Measurements from ENCODE around the gene CPNE4. TPM values are rescaled to one million over a fixed set of nuclear protein-coding genes. Genes with fewer than 3 reads are reported as not detected.

Gene CPNE4
- total RNA-seq, 1 donor from 2014 or later, result not detected

DNA sequence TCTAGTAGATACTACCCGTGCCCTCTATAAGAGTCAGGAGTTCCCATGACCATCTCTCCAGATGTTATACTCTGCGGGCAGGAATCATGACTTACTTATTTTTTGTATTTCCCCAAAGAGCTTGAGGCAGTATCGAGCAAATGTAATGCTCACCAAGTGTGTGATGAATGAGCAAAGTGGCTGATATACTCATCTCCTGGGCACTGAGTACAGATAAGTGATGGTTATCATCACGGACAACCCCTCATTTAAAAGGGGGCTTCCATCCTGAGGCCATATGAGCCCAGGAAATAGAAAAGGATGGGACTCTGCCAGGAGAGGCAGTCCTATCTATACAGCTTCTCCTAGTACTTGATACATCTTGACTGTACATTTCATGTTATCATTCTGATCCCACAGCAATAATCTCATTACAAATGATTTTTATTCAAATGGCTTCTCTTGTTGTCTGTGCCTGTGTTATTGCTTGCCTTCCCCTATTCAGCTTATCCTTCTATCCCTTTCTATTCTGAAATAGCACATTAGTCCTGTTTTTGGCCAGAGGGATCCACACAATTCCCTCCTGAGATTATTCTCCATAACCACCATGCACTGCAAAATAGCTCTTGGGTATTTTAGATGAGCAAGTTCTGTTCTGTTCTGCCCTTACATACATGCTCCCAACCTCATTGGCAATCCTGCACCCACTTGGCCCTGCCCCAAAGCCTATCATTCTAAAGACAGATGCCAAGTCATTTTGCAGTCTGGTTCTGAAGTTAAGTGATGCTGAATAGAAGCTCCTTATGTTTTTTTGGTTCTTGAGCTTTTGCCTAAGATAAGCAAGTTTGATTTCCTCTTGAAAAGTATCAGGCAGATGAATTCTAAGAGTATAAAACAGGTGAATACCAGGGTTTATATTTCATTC, 484.0 kb downstream of the CPNE4 start:
- Mint-ChIP-seq H3K36me3 (ENCODE audit: low read depth) (no peaks in the 10 kb centered on the region), H3K4me1 (peaks cover 11% of the 10 kb centered on the region), H3K4me3 (no peak overlapping the region), H3K27me3 (peaks cover 15% of the 10 kb centered on the region), H3K9me3 (no peaks in the 10 kb centered on the region), H3K27ac (no peak overlapping the region)
- no peak for DNase-seq
- intact Hi-C loops (cut with micrococcal nuclease), result no loop called here

DNA sequence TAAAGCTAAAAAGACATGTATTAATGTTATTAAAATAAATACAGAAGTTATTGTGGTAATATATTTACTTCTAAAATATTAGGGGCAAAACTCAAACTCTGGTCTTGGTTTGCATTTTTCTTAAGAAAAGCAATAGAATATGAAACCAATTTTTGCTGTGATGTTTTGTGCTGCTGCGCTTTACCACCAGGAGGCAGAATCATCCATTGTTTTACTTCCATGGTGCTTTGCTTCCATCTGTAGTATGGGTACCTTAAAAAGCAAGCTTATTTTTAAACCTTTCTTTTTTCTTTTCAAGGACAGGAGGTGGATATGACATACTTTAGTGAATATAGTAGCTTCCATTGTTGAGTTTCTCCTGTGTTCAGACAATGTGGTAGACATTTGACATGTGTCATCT, 485.5 kb downstream of the CPNE4 start:
- DNase-seq, result peak; percentile 60
- peaks cover 11% of the 10 kb centered on the region for H3K4me1 Mint-ChIP-seq
- no peaks in the 10 kb centered on the region for H3K9me3 Mint-ChIP-seq
- no peaks in the 10 kb centered on the region for H3K36me3 Mint-ChIP-seq (ENCODE audit: low read depth)
- intact Hi-C loops (cut with micrococcal nuclease), result loop anchor here (2.0 kb wide), 1 partner anchor 479 kb away; no protein-coding TSS in a partner anchor
- H3K4me3 Mint-ChIP-seq, result no peak overlapping the region
- no peak overlapping the region for H3K27ac Mint-ChIP-seq
- peaks cover 18% of the 10 kb centered on the region for H3K27me3 Mint-ChIP-seq

DNA sequence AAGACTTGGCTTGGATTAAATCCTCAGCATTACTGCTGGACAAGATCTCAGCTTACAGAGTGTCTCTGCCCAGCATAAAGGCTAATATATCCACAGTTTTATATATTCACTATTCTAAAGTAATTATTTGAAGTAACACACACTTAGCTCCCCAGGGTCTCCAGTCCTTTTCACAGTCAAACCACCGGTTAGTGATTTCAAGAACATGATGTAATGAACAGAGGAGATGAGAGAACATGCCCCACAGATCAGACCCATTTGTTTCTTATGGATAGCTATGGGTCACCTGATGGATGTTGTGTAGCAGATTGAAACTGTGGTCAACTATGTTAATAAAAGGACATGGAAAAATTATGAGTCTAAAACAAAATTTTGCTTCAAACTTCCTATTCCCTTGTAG, 487.2 kb downstream of the CPNE4 start:
- no peaks in the 10 kb centered on the region for H3K36me3 Mint-ChIP-seq (ENCODE audit: low read depth)
- no peak overlapping the region for H3K4me3 Mint-ChIP-seq
- H3K27ac Mint-ChIP-seq, result no peak overlapping the region
- peaks cover 2% of the 10 kb centered on the region for H3K4me1 Mint-ChIP-seq
- DNase-seq, result no peak
- H3K9me3 Mint-ChIP-seq, result no peaks in the 10 kb centered on the region
- peaks cover 19% of the 10 kb centered on the region for H3K27me3 Mint-ChIP-seq
- intact Hi-C loops (cut with micrococcal nuclease), result no loop called here

DNA sequence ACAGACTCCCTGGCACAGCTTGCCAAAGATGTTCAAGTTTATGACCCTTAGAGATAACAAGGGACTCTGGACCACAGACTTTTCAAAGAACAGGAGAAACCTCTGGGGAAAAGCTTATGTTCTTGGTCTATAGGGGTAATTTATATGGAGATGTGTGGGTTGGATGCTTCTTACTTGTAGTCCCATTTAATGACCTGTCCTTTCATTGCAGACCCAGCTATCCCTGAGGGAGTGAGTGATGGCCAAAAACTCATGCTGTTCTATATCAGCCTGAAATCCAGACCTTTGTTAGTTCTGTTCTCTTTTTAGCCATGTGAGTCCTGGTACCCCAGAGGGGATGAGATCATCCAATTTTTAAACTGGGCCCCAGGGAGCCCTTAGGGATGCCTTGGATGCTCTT, 488.4 kb downstream of the CPNE4 start:
- no peak for DNase-seq
- Mint-ChIP-seq H3K36me3 (ENCODE audit: low read depth) (no peaks in the 10 kb centered on the region), H3K27ac (no peak overlapping the region), H3K4me1 (no peaks in the 10 kb centered on the region), H3K4me3 (no peak overlapping the region), H3K9me3 (no peaks in the 10 kb centered on the region), H3K27me3 (peaks cover 19% of the 10 kb centered on the region)
- intact Hi-C loops (cut with micrococcal nuclease), result no loop called here

DNA sequence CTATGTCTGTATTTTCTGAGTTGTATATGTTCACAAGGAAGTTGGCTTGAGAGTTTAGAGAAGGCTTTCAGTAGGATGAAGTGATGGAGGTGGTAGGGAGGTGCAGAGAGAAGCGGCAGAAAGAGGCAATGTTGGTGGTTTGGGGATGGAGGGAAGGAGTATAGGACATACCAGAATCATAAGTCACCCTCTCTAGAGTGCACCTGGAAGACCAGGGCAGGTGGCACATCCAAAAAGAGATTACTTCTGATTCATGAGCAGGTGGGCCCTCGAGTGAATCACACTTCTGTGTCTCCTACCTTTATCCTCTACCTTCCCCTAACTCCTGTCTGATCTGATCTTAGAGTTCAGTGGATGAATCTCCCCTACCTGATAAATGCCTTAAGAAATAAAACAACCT, 490.3 kb downstream of the CPNE4 start:
- no peak overlapping the region for H3K27ac Mint-ChIP-seq
- intact Hi-C loops (cut with micrococcal nuclease), result no loop called here
- no peaks in the 10 kb centered on the region for H3K4me1 Mint-ChIP-seq
- no peak overlapping the region for H3K4me3 Mint-ChIP-seq
- DNase-seq, result no peak
- no peaks in the 10 kb centered on the region for H3K36me3 Mint-ChIP-seq (ENCODE audit: low read depth)
- H3K9me3 Mint-ChIP-seq, result no peaks in the 10 kb centered on the region
- peaks cover 20% of the 10 kb centered on the region for H3K27me3 Mint-ChIP-seq

DNA sequence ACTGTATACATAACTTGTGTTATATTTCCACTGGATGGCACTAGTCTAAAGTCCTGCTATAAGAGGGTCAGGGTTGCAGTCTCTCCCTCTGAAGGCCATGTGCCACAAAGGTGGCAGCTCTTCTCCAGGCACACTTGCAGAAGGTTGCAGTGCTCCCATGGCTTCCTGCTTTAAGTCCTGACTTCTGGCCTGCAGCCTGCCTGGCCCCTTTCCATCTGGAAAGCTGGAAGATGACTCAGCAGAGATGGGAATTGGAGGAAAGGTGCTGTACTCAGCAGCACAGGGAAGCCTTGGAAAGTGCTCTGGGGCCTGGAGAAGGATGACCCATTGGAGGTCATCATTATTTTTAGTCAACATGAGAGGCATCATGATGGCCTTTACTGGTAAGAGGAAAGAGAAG, 491.1 kb downstream of the CPNE4 start:
- no peak overlapping the region for H3K27ac Mint-ChIP-seq
- H3K4me1 Mint-ChIP-seq, result no peaks in the 10 kb centered on the region
- H3K27me3 Mint-ChIP-seq, result peaks cover 22% of the 10 kb centered on the region
- H3K9me3 Mint-ChIP-seq, result no peaks in the 10 kb centered on the region
- DNase-seq, result no peak
- intact Hi-C loops (cut with micrococcal nuclease), result no loop called here
- no peak overlapping the region for H3K4me3 Mint-ChIP-seq
- no peaks in the 10 kb centered on the region for H3K36me3 Mint-ChIP-seq (ENCODE audit: low read depth)

DNA sequence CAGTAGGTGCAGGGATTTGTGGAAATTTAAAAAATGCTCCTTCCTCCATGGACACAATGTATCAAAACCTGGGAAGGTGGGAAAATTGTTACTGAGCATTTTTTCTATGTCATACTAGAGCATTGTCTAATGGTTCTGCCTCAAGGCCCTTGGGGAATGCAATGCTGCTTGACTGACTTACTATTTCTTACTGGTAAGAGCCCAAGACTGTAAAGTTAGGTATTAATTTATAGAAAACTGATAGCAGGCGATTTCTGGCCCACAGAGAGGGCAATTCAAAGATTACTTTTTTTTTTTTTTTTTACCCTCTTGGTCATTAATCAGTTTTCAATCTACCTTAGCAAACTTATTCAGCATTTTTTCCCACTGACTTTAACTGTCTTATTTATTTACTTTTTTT, 493.5 kb downstream of the CPNE4 start:
- intact Hi-C loops (cut with micrococcal nuclease), result no loop called here
- H3K9me3 Mint-ChIP-seq, result no peaks in the 10 kb centered on the region

DNA sequence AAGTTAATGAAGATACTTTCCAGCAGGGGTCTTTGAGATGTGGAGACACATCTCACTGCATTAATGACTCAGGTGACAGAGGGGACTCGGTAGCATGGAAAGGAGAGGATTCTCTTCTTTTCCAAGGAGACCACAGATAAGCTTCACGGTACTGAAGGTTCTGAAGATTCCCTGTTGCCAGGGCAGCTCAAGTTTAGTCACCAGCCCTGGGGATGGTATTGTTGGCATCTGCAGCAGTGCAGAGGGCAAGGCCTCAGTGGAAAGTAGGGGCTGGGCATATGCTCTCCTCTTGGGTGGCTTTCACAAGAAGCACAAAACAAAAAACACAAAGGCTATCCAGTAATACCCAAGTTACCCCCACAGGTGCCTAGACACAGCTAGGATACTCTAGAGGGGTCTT, 494.0 kb downstream of the CPNE4 start:
- H3K4me3 Mint-ChIP-seq, result no peak overlapping the region
- intact Hi-C loops (cut with micrococcal nuclease), result no loop called here
- no peaks in the 10 kb centered on the region for H3K36me3 Mint-ChIP-seq (ENCODE audit: low read depth)
- H3K9me3 Mint-ChIP-seq, result no peaks in the 10 kb centered on the region
- DNase-seq, result no peak
- H3K27me3 Mint-ChIP-seq, result peaks cover 19% of the 10 kb centered on the region
- no peak overlapping the region for H3K27ac Mint-ChIP-seq
- H3K4me1 Mint-ChIP-seq, result no peaks in the 10 kb centered on the region

More for the DNA sequence above, 493.5 kb downstream of the CPNE4 start:
- no peaks in the 10 kb centered on the region for H3K36me3 Mint-ChIP-seq (ENCODE audit: low read depth)
- H3K4me3 Mint-ChIP-seq, result no peak overlapping the region
- DNase-seq, result no peak
- no peak overlapping the region for H3K27ac Mint-ChIP-seq
- no peaks in the 10 kb centered on the region for H3K4me1 Mint-ChIP-seq
- peaks cover 16% of the 10 kb centered on the region for H3K27me3 Mint-ChIP-seq

DNA sequence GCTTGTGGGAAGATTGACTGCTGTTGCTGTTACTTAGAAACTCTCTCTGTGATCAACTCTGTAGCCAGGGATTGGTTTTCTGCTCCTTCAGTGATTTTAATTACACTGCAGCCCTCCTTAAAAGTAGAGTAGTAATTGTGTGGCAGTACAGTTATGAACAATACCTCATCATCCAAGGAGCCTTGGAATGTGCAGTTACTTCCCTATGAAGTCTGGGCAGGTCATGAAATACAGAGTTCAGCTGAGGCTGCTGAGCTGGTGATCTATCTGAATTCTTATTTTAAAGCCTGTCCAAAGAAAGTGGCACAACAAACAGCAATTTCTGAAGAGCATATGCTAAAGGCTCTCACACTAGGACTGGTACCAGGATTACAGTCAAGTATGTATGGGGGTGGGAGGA, 494.7 kb downstream of the CPNE4 start:
- DNase-seq, result no peak
- H3K4me3 Mint-ChIP-seq, result no peak overlapping the region
- no peaks in the 10 kb centered on the region for H3K36me3 Mint-ChIP-seq (ENCODE audit: low read depth)

DNA sequence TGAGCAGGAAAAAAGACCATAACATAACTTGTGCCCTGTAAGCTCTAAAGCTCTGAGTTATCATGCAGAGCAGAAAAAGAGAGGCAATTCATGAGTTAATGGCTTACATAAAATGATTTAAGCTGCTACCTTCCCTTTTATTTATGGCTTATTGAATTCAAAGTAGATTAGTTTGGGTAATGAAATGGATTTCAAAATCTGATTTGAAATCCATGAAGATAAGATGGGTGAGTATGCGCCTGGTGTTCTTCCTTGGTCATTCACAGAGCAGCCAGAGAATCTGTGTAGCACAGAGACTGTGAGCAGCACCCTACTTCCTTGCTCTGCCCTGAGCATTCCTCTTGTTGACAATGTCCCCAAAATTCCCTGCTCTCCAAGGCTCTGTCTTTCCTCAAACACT, 495.8 kb downstream of the CPNE4 start:
- peaks cover 17% of the 10 kb centered on the region for H3K27me3 Mint-ChIP-seq
- H3K27ac Mint-ChIP-seq, result no peak overlapping the region
- no peaks in the 10 kb centered on the region for H3K4me1 Mint-ChIP-seq
- intact Hi-C loops (cut with micrococcal nuclease), result no loop called here
- no peaks in the 10 kb centered on the region for H3K9me3 Mint-ChIP-seq
- no peak for DNase-seq
- no peak overlapping the region for H3K4me3 Mint-ChIP-seq
- no peaks in the 10 kb centered on the region for H3K36me3 Mint-ChIP-seq (ENCODE audit: low read depth)

More for the DNA sequence above, 494.7 kb downstream of the CPNE4 start:
- intact Hi-C loops (cut with micrococcal nuclease), result no loop called here
- Mint-ChIP-seq H3K27ac (no peak overlapping the region), H3K27me3 (peaks cover 22% of the 10 kb centered on the region), H3K4me1 (no peaks in the 10 kb centered on the region), H3K9me3 (no peaks in the 10 kb centered on the region)

DNA sequence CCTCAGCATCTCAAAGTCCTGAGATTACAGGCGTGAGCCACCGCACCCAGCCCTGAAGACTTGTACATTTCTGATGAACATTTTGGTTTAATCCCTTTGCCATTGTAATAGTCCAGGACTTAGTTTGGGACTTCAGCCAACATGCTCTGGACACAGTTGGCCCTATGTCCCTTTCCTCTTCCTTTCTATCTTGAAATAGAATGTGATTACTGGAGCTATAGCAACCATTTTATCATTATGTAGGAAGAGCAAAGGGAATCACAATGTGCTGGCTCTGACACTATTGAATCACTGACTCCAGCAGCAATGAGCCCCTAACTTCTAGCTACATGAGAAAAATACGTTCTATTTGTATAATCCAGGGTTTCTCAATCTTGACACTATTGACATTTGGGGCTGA, 497.3 kb downstream of the CPNE4 start:
- H3K27ac Mint-ChIP-seq, result no peak overlapping the region
- H3K27me3 Mint-ChIP-seq, result peaks cover 25% of the 10 kb centered on the region
- intact Hi-C loops (cut with micrococcal nuclease), result no loop called here
- DNase-seq, result no peak
- no peaks in the 10 kb centered on the region for H3K4me1 Mint-ChIP-seq
- no peaks in the 10 kb centered on the region for H3K36me3 Mint-ChIP-seq (ENCODE audit: low read depth)
- no peak overlapping the region for H3K4me3 Mint-ChIP-seq
- no peaks in the 10 kb centered on the region for H3K9me3 Mint-ChIP-seq

DNA sequence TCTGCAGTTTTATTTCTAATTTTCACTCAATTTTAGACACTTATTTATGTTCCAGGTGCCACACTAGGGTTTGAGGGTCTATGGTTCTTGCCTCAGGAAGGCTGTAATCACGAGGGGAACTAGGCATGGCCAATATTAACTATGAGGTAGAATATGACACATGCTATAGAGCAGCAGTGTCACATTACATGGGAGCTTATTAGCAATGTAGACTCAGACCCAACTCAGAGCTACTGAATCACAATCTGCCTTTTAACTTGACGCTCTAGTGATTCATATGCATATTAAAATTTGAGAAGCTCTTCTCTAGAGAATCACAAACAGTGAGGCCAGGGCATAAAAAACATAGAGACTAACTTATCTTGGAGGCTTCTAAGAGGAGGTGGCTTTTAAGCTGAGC, 499.2 kb downstream of the CPNE4 start:
- DNase-seq, result no peak
- no peaks in the 10 kb centered on the region for H3K36me3 Mint-ChIP-seq (ENCODE audit: low read depth)
- H3K4me3 Mint-ChIP-seq, result no peak overlapping the region
- peaks cover 31% of the 10 kb centered on the region for H3K27me3 Mint-ChIP-seq
- no peak overlapping the region for H3K27ac Mint-ChIP-seq
- intact Hi-C loops (cut with micrococcal nuclease), result no loop called here
- H3K4me1 Mint-ChIP-seq, result no peaks in the 10 kb centered on the region
- H3K9me3 Mint-ChIP-seq, result no peaks in the 10 kb centered on the region

DNA sequence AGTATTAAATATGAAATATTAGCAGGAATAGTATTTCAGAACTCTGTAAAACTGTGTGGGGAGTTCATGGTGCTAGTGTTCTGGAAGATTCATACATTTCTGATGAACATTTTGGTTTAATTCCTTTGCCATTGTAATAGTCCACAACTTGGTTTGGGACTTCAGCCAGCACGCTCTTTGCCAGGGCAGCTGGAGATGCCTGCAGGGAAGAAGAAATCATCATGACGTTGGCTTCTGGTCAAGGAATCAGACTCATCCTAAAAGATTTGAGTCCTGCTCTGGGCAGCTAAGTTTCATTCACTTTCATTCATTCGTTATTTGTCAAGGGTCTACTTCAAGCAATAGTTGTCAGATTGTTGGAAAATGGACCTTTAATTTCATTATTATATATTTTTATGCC, 499.7 kb downstream of the CPNE4 start:
- H3K4me1 Mint-ChIP-seq, result no peaks in the 10 kb centered on the region
- no peak for DNase-seq
- H3K36me3 Mint-ChIP-seq (ENCODE audit: low read depth), result no peaks in the 10 kb centered on the region
- H3K9me3 Mint-ChIP-seq, result no peaks in the 10 kb centered on the region
- no peak overlapping the region for H3K27ac Mint-ChIP-seq
- no peak overlapping the region for H3K4me3 Mint-ChIP-seq
- intact Hi-C loops (cut with micrococcal nuclease), result no loop called here
- peaks cover 28% of the 10 kb centered on the region for H3K27me3 Mint-ChIP-seq

DNA sequence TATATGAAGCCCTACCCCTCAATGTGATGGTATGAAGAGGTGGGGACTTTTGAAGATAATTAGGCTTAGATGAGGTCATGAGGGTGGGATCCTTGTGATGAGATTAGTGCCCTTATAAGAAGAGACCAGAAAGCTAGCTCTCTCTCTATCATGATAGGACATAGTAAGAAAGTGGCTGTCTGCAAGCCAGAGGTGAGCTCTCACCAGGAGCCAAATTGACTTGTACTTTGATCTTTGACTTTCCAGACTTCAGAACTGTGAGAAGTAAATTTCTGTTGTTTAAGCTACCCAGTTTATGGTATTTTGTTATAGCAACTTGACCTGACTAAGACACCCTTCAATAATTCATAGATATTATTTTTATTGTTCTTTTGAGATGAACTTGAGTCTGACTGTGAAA, 502.2 kb downstream of the CPNE4 start:
- Mint-ChIP-seq H3K4me1 (no peaks in the 10 kb centered on the region), H3K4me3 (no peak overlapping the region), H3K36me3 (ENCODE audit: low read depth) (no peaks in the 10 kb centered on the region), H3K27me3 (peaks cover 39% of the 10 kb centered on the region), H3K27ac (no peak overlapping the region), H3K9me3 (no peaks in the 10 kb centered on the region)
- no peak for DNase-seq
- intact Hi-C loops (cut with micrococcal nuclease), result no loop called here

DNA sequence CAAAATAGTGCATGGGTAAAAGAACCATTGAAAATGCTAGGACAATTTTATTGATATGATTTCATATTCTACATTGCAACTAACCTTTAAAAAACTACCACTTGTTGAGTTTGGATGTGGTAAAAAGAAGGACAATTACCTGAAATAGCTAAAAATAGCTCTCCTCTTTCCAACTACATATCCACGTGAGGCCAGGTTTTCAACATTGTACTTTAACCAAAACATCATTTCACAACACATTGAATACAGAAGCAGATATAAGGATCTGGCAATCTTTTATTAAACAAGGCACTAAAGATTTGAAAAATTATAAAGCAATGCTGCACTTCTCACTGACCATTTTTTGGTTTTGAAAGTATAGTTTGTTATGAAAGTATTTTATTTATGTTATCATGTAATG, 504.0 kb downstream of the CPNE4 start:
- no peaks in the 10 kb centered on the region for H3K36me3 Mint-ChIP-seq (ENCODE audit: low read depth)
- no peak overlapping the region for H3K27ac Mint-ChIP-seq
- no peak for DNase-seq
- no peak overlapping the region for H3K4me3 Mint-ChIP-seq
- H3K9me3 Mint-ChIP-seq, result no peaks in the 10 kb centered on the region
- peaks cover 43% of the 10 kb centered on the region for H3K27me3 Mint-ChIP-seq
- intact Hi-C loops (cut with micrococcal nuclease), result no loop called here
- no peaks in the 10 kb centered on the region for H3K4me1 Mint-ChIP-seq
